Loucy (cell line): ENCODE data around the gene TCEANC2.

Experiments
- H2AFZ ChIP-seq: fragments of 200-600 bp; sonication (generic); 2 replicates; pipeline ENCODE4 v1.6.0; 2016; ENCODE audit warnings: antibody characterized with exemption, mild to moderate bottlenecking, low read length, moderate library complexity
- H3F3A ChIP-seq: fragments of 200-600 bp; 2 replicates; pipeline ENCODE4 v1.6.0; 2016; ENCODE audit warnings: antibody characterized with exemption, low read depth, mild to moderate bottlenecking
- H3K27me3 ChIP-seq: fragments of 200-600 bp; sonication (generic); 2 replicates; pipeline ENCODE4 v1.6.1; 2014; ENCODE audit warnings: low read length, mild to moderate bottlenecking; ENCODE audit not compliant: insufficient read depth, poor library complexity, severe bottlenecking
- H3K36me3 ChIP-seq: fragments of 200-600 bp; sonication (generic); 2 replicates; pipeline ENCODE4 v1.6.1; 2016; ENCODE audit warnings: low read length; ENCODE audit not compliant: insufficient read depth
- H3K4me1 ChIP-seq: fragments of 200-600 bp; sonication (generic); 2 replicates; pipeline ENCODE4 v1.5.1; 2014; ENCODE audit warnings: low read length, mild to moderate bottlenecking; ENCODE audit not compliant: insufficient read depth, poor library complexity, severe bottlenecking
- H3K4me2 ChIP-seq: fragments of 200-600 bp; sonication (generic); 2 replicates; pipeline ENCODE4 v1.6.0; 2014; ENCODE audit warnings: antibody characterized with exemption, low read length, low read depth, mild to moderate bottlenecking; ENCODE audit not compliant: poor library complexity, severe bottlenecking
- H3K4me3 ChIP-seq: fragments of 200-600 bp; sonication (generic); 2 replicates; pipeline ENCODE4 v1.5.1; 2014; ENCODE audit warnings: low read length, mild to moderate bottlenecking, mixed read lengths; ENCODE audit not compliant: poor library complexity, severe bottlenecking
- H3K79me2 ChIP-seq: fragments of 200-600 bp; sonication (generic); 2 replicates; pipeline ENCODE4 v1.6.1; 2014; ENCODE audit warnings: low read length; ENCODE audit not compliant: insufficient read depth
- H3K9ac ChIP-seq: fragments of 200-600 bp; sonication (generic); 2 replicates; pipeline ENCODE4 v1.6.0; 2014; ENCODE audit warnings: mild to moderate bottlenecking, low read depth, low read length, moderate library complexity; ENCODE audit not compliant: poor library complexity, severe bottlenecking
- H3K9me2 ChIP-seq: fragments of 200-600 bp; sonication (generic); replicated peaks from 2 replicates; pipeline ENCODE4 v1.6.1; 2016; ENCODE audit warnings: low read depth, low read length, mixed read lengths
- H3K9me3 ChIP-seq: fragments of 200-600 bp; sonication (generic); 2 replicates; pipeline ENCODE4 v1.6.1; 2014; ENCODE audit warnings: mild to moderate bottlenecking, antibody characterized with exemption, low read length, low read depth; ENCODE audit not compliant: insufficient read depth
- H4K20me1 ChIP-seq: fragments of 200-600 bp; sonication (generic); 2 replicates; pipeline ENCODE4 v1.6.0; 2014; ENCODE audit warnings: antibody characterized with exemption, low read length, mild to moderate bottlenecking; ENCODE audit not compliant: insufficient read depth, poor library complexity, severe bottlenecking
- CTCF ChIP-seq: fragments of 200-600 bp; sonication (generic); conservative IDR thresholded peaks from 2 replicates; pipeline ENCODE4 v1.5.1; 2014; ENCODE audit warnings: mild to moderate bottlenecking, antibody characterized with exemption, low read length
- EZH2phosphoT487 ChIP-seq: fragments of 200-600 bp; IDR thresholded peaks from 2 replicates; pipeline ENCODE4 v1.6.1; 2018; ENCODE audit warnings: antibody characterized with exemption, mild to moderate bottlenecking, moderate library complexity, borderline replicate concordance

The TCEANC2 gene

GRCh38 chr1:54105080-54105479 lies 51.7 kb downstream of the TCEANC2 start:
- Histone ChIP-seq H3K9me3 (no peaks in the 10 kb centered on the region), H3F3A (no peaks in the 10 kb centered on the region), H3K4me2 (no peak overlapping the region), H4K20me1 (no peaks in the 10 kb centered on the region), H3K36me3 (no peaks in the 10 kb centered on the region), H3K9ac (no peak overlapping the region), H3K9me2 (no peaks in the 10 kb centered on the region), H3K4me3 (no peak overlapping the region), H3K4me1 (no peaks in the 10 kb centered on the region), H3K79me2 (no peaks in the 10 kb centered on the region), H3K27me3 (no peaks in the 10 kb centered on the region), H2AFZ (no peak overlapping the region)
- TF ChIP-seq EZH2phosphoT487 = no peak
- TF ChIP-seq CTCF = no peak

GRCh38 chr1:54105736-54106269 lies 52.4 kb downstream of the TCEANC2 start:
- no peak overlapping the region for H2AFZ ChIP-seq
- H3K4me3 ChIP-seq = no peak overlapping the region
- H3K9ac ChIP-seq = no peak overlapping the region
- no peaks in the 10 kb centered on the region for H3F3A ChIP-seq
- no peaks in the 10 kb centered on the region for H3K79me2 ChIP-seq
- no peaks in the 10 kb centered on the region for H3K9me3 ChIP-seq
- H4K20me1 ChIP-seq = no peaks in the 10 kb centered on the region
- no peaks in the 10 kb centered on the region for H3K27me3 ChIP-seq
- H3K9me2 ChIP-seq = no peaks in the 10 kb centered on the region
- TF ChIP-seq EZH2phosphoT487 = no peak
- no peak for TF ChIP-seq CTCF
- no peaks in the 10 kb centered on the region for H3K4me1 ChIP-seq
- no peak overlapping the region for H3K4me2 ChIP-seq
- H3K36me3 ChIP-seq = no peaks in the 10 kb centered on the region

GRCh38 chr1:54107131-54107530 lies 53.7 kb downstream of the TCEANC2 start:
- Histone ChIP-seq H3K9me2 (no peaks in the 10 kb centered on the region), H3K4me3 (no peak overlapping the region), H3K27me3 (no peaks in the 10 kb centered on the region), H3K4me1 (no peaks in the 10 kb centered on the region), H3K4me2 (no peak overlapping the region), H3K36me3 (no peaks in the 10 kb centered on the region), H3F3A (no peaks in the 10 kb centered on the region), H4K20me1 (no peaks in the 10 kb centered on the region), H3K79me2 (no peaks in the 10 kb centered on the region), H3K9me3 (no peaks in the 10 kb centered on the region), H2AFZ (no peak overlapping the region), H3K9ac (no peak overlapping the region)
- peak; percentile 33; the same call in 1 of the 2 replicates for TF ChIP-seq CTCF
- no peak for TF ChIP-seq EZH2phosphoT487
